Measurements from ENCODE around the gene TMEM14B.
"Not testable (repeated sequence)": the region's sequence is repeated elsewhere in the genome, so short reads cannot be mapped to it uniquely, and the experiment has no call there.

Gene TMEM14B

DNA sequence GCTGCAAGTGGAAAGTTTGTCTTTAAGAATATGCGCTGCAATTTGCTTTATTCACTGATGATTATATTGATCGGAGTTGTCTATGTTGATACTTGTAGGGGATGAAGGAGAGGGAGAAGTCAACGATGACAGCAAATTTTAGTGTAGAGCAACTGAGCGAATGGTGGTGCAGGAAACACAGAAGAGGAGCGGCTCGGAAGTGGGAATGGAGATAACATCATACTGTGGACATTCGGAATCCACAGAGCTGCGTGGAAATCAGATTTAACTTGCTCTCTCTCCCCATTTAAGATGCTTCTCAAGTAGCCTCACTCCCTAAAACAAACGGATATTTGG, 722 bp upstream of the TMEM14B start:
- no peak for DNase-seq (ENCODE audit: low read depth in 2 of 2)

DNA sequence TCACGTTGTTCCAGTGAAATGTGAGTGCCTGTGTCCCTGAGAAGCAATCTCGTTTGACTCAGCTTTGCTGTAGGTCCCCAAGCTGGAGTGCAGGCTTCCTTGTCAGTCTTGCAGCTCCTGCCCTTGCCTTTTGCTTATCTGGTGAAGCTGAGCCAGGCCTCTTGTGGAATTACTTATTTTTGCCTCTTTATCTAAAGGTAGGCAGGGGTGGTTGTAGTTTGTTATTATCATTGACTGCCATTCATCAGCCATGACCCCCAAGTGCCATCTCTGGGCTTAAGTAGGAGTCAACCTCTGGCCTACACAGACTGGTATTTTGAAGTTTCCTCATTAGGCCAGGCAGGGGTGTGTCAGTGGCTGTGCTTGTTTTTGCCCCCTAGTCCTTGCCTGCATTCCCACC, 2.1 kb downstream of the TMEM14B start:
- no peak for DNase-seq (ENCODE audit: low read depth in 2 of 2)

DNA sequence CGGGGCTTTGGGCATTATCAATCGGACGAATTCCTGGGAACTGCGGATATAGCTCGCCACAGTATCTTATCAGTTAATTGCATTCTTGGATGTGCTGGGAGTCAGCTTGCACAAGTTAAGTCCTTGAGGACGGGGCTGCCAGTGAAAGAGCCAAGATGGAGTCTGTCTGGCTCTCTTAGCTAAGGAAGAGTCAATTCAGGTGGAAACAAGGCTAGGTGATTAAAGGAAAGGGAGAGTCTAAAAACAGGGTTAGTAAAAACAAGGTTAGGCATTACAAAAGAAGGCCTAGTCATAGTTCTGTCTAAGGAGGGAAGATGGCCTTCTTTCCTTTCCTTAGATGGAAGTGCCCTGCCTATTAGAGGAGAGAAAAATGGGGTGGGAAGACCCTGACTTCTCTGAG, 3.0 kb downstream of the TMEM14B start:
- DNase-seq (ENCODE audit: low read depth in 2 of 2): not testable (repeated sequence)

DNA sequence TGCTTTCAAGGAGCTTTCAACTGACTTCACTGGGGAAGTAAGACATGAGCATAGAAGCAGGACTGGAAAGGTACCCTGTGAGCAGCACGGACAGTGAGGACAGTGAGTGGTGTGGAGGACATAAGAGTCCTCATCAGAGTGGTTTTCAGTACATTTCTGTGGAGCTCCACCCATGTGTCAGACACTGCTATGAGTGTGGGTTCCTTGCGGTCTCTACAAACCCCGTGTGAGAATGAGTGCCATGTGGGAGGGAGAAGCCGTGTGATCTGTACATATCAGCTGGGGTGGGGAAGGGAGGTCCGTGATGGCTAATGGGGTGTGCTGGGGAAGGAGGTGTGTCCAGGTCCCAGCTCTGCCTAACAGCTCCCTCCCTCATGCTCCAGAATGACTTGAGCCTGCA, 4.2 kb downstream of the TMEM14B start:
- DNase-seq (ENCODE audit: low read depth in 2 of 2): not testable (repeated sequence)

DNA sequence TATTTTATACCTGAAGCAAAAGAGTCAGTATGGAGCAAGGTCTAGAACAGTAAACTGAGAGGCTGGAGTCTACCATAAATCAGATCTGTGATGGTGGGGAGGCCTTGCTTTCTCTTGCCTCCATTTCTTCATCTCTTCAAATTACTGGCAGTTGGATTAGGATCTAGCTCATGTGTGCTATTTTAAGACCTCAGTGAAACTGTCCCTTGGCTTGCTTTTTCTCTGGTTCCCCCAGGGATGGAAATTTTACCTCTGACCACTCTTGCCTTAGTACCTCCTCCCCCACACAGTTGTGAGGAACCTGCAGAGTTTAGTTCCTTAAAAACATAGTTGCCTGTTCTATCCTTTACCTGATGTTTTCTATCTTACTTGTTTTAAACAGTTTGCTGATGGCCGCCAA, 8.5 kb downstream of the TMEM14B start:
- no peak for DNase-seq (ENCODE audit: low read depth in 2 of 2)

DNA sequence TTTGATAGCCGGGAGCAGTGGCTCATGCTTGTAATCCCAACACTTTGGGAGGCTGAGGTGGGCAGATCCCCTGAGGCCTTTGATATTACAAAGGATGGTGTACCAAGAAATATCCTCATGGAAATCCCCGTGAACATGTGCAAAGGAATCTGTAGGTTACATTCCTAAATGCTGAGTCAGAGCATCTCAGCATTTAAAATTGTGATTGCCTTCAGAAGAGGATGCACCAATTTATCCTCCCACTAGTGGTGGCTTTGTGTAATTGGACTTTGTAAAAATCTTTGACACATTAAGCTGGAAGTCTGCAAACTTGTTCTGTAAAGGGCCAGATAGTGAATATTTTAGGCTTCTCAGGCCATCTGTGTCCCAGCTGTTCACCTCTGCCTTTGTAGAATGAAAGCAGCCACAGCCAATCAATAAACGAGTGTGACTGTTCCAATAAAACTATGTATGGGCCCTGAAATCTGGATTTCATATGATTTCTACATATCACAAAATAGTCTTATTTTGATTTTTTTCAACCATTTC, 11.8 kb downstream of the TMEM14B start:
- DNase-seq (ENCODE audit: low read depth in 2 of 2): no peak

DNA sequence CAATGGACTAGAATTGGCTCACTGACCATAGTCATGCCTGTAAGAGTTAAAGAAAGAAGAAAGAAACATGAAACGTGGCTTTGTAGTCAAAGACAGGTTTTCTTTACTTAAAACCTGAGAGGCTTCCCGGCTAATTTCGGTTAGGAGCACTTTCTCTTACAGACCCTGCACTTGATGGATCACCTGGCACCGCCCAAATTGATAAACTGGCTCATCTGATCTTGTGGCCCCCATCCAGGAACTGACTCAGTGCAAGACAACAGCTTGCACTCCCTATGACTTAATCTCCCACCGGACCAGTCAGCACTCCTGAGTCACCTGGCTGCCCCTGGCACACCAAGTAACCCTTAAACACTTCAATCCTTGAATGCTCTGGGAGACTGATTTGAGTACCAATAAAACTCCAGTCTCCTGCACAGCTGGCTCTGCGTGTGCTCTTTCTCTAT, 12.3 kb downstream of the TMEM14B start:
- DNase-seq (ENCODE audit: low read depth in 2 of 2): no peak

DNA sequence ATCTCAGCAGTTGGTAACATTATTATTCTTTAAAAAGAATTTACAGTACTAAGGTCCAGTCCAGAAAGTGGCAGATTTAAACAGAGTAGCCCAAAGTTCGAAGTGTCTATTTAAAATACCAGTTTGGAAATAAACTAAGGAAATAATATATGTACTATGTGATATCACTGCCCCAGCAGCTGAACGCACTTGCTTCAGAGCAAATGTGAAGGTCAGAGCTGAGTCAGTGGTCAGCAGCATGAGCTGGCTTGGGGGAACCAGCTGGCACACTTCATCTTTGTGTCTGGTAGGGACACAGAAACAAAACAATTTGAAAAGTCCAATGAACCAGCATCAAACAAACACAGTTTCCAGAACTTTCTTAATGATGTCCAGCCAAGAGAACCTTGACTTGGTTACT, 15.4 kb downstream of the TMEM14B start:
- DNase-seq (ENCODE audit: low read depth in 2 of 2): no peak

DNA sequence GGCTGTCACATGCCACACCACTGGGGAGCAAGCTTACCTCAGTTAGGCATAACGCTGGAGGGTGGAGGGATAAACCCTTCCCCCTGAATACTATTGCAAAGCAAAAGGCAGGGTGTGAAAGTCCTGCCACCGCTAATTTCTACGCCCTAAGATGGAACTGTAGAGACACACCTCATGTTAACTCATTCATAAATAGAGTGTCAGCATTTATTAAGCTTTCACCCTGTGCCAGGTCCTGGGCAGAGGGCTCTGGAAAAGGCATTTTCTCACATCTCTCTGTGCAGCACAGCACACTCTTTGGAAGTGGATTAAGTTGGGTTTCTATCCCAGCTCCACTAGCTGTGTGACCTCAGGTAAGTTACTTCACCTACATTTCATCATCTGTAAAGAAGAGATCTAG, 21.8 kb downstream of the TMEM14B start:
- DNase-seq (ENCODE audit: low read depth in 2 of 2): no peak

DNA sequence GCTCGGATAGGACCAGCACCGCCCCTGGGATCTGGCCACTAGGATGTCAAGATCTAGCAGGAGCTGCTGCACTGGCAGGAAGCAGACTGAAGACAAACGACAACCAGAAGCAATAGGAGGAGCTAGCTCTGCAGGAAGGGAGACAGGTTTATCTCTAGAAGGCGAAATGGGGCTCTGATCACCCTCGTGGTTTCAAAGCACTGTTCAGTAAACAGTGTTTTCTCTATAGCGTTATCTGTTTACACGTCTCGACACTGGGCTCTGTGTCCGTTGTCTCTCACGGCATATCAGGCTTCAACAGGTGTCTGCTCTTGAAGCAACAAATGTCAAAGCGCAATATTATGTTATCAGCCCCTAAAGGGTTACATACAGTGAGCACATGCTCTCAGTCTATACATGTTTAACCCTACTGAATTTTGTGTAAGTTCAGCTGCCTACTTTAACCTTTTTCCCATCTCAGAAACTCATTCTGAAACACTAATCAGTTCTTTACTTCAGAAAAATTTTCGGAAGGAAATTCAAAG, 23.8 kb downstream of the TMEM14B start:
- DNase-seq (ENCODE audit: low read depth in 2 of 2): no peak

DNA sequence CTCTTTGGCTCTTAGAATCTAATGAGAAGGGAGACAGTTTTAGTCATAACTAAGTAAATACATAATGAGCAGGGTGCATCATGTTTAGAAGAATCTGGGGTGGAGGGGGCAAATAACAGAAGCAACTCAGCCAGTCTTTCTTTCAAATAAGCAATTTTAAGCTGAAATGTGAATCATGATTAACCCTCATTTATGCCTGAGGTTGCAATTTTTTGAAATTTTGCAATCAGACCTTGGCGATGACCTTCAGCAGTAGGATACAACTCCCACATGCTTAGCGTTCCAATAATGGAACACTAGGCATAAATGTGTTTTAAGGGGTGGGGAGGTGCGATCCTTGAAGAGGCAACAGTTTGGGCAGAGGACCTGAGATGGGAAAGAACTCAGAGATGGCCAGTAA, 30.6 kb downstream of the TMEM14B start:
- no peak for DNase-seq (ENCODE audit: low read depth in 2 of 2)

DNA sequence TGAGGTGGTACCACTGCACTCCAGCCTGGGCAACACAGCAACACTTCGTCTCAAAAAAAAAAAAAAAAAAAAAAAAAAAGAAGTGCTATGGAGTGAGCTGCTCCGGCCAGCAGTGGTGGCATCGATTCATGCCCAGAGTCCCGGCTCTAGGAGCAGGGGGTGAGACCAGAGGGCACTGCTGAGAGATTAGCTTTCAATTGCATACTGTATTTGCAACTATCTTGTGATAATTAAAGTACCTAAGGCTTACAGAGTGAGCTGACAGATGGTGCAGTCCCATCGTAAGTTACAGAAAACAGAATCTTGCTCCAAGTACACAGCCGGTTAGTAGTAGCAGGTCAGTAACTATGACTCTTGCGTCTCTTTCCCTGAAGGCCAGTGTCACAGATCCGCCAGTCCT, 31.5 kb downstream of the TMEM14B start:
- DNase-seq (ENCODE audit: low read depth in 2 of 2): no peak

DNA sequence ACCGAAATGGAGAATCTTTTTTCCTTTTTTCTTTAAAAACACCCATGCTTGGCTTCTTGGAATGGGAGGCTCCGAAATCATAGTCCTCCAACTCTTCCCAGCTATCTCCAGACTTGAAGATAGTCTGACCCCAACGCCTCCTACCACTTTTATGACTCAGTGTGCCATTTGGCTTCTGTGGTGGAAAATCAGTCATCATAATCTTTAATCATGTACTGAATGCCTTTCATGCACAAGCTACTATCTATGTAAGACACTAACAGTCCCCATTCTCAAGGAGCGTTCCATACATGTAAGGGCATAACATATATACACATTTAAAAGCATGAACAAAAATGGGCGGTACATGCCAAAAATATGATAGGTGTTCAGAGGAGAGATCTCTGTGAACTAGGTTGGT, 44.1 kb downstream of the TMEM14B start:
- DNase-seq (ENCODE audit: low read depth in 2 of 2): no peak

DNA sequence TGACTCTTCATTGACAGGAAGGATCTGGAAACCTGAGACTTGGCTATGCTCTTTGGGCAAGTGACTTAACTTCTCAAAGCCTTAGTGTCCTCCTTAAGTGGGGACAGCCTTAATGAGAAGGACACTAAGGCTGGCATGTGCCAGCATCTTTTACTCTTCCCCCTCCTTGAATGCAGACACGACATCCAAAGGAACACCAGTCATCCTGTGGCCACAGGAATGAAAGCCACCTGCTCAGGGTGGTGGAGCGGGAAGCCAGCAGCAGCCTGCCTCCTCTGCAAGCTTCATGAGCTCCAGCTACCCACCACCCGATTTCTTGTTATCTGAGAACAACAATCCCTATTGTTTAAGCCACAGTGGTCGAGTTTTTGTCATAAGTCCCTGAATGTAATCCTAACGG, 44.5 kb downstream of the TMEM14B start:
- no peak for DNase-seq (ENCODE audit: low read depth in 2 of 2)

DNA sequence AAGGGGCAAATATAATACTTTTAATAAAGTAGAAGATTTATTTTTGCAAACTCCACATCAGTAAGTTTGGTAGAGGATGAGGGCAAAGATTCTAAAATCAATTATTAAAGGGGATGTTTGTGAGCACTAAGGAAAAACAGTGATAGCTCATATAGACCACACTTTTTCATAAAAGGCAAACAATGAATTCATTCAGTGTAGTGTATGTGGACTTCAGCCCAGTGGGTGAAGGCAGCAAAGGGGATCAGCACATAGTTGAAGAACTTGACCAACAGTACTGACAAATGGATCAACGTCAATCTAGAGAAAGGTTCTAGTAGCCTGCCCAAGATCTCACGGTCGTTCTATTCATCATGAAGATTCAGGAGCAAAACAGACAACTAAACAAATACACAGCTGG, 45.4 kb downstream of the TMEM14B start:
- DNase-seq (ENCODE audit: low read depth in 2 of 2): no peak

DNA sequence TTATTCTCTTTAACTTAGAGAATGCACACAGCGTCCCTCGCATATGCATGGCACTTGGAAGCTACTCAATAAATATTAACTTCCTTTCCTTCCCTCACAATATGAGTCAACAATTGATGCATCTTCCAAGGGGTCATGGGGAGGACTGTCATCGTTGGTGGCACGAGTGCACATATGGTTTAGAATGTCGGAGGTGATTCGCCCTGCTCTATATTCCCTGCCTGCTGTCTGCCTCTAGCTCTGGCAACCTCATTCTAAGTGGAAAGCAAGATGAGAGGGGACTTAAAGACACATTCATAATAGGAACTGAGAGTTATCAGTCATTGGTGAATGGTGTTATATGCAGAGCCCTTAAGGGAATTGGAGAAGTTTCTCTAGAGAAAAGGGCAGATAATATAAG, 46.1 kb downstream of the TMEM14B start:
- no peak for DNase-seq (ENCODE audit: low read depth in 2 of 2)

DNA sequence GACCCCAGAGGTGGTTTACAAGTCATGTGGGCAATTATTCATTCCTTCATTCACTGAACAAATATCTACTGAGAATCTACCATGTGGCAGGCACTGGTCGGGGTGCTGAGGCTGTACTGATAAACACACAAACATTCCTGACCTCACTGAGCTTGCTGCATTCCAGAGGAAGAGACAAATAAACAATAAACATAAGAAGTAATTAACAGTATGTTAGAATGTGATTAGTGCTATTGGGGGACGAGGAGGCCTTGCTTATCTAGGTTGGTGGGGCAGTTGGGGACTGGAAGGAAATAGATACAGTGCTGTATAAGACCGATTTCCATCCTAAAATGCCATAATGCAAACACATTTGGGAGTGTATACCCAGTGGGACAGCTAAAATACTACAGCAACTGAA, 46.6 kb downstream of the TMEM14B start:
- no peak for DNase-seq (ENCODE audit: low read depth in 2 of 2)

DNA sequence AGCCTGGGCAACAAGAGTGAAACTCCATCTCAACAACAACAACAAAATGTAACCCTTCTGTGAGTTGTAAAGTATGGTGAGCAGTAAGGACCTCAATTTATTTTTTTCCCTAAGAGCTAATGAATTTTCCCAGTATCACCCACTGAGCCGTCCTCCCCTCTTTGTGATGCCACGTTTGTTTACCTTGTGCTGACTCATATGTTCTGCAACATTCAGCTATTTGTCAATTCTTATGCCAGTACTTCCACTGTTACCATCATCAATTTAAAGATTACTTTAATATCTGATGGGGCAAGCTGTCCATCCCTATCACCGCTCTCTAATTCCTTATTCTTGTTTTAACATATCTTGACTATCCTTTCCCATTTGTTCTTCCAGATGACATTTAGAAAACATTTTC, 53.2 kb downstream of the TMEM14B start:
- DNase-seq (ENCODE audit: low read depth in 2 of 2): no peak

DNA sequence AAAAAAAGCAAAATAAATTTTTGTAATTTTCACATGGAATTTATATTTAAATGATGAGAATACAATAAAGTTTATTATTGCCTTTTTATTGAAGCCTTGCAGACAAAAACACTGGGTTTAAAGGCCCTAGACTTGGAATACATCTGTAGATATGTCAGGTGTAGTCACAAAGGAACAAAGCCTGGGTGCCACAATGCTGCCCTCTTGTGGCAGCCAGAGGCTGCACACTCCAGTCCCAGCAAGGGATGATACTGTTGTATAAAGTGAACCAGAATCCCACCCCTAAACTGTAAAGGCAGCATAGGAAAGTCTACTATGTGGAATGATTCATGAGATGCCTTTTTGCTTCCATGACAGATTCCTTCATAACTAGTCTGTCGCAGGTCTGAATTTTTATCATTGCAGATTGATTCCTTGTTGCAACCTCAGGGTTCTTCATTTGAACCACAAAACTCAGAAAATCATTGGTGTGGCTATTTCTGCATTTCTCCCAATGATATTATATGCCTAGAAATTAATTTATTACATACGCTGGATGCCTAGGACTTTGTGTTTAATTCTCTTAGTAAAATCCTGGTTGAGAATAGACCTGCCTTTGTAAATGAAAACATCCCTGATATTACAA, 53.7 kb downstream of the TMEM14B start:
- peak; percentile 8 to 32 for DNase-seq (ENCODE audit: low read depth in 2 of 2)
